Heart right ventricle (tissue), 16 donors: ENCODE results near the gene SLC35E1. TPM values are rescaled to one million over a fixed set of nuclear protein-coding genes. Genes with fewer than 3 reads are reported as not detected.
A peak's percentile ranks its signal among the peaks of the same experiment; 100 is the strongest.

Experiments used
- ATAC-seq, 8 donors: fragments of 200-7000 bp; cut with Tn5 transposase; one replicate each; pipeline ENCODE4 v1.9.1; 2020; ENCODE audit warnings: mild to moderate bottlenecking in 8 of 8, moderate library complexity in 8 of 8, moderate number of reproducible peaks in 1 of 8
- DNase-seq, 2 donors: peaks; one replicate each; pipeline ENCODE4 v3.0.0-alpha.2; 2020
- H3K27ac ChIP-seq, 10 donors: fragments of 200-600 bp; sonication (generic) in 2 of 10; one replicate each; pipeline versions ENCODE4 v1.5.0 to v1.8.0; 2020 to 2022; ENCODE audit warnings: mild to moderate bottlenecking in 3 of 10
- H3K27me3 ChIP-seq, 7 donors: fragments of 200-600 bp; one replicate each; pipeline ENCODE4 v1.8.0; 2021 to 2022; ENCODE audit warnings: mild to moderate bottlenecking in 2 of 7
- H3K36me3 ChIP-seq, 9 donors: fragments of 200-600 bp; sonication (generic) in 1 of 9; one replicate each; pipeline versions ENCODE4 v1.5.0 to v1.8.0; 2020 to 2022; ENCODE audit warnings: mild to moderate bottlenecking in 2 of 9
- H3K4me1 ChIP-seq, 9 donors: fragments of 200-600 bp; sonication (generic) in 1 of 9; one replicate each; pipeline versions ENCODE4 v1.5.0 to v1.8.0; 2020 to 2022; ENCODE audit warnings: mild to moderate bottlenecking in 4 of 9
- H3K4me3 ChIP-seq, 10 donors: fragments of 200-600 bp; sonication (generic) in 2 of 10; one replicate each; pipeline versions ENCODE4 v1.5.0 to v1.8.0; 2020 to 2022; ENCODE audit warnings: mild to moderate bottlenecking in 7 of 10, moderate library complexity in 2 of 10
- H3K9me3 ChIP-seq, 11 donors: fragments of 200-600 bp in 10 of 11; sonication (generic) in 2 of 11; one replicate each; pipeline versions ENCODE4 v1.5.0 to v1.8.0; 2013 to 2022; ENCODE audit warnings: mild to moderate bottlenecking in 2 of 11, control low read depth in 1 of 11, moderate library complexity in 1 of 11
- CTCF ChIP-seq, 9 donors: fragments of 200-600 bp; sonication (generic) in 2 of 9; IDR thresholded peaks; one replicate each; pipeline versions ENCODE4 v1.5.0 to v1.8.0; 2021 to 2022; ENCODE audit warnings: antibody characterized with exemption in 9 of 9, mild to moderate bottlenecking in 5 of 9, moderate library complexity in 1 of 9
- WGBS, 2 donors: extraction: QIAGEN DNeasy Blood & Tissue Kit; methylation state at CpG; one replicate each; pipeline ENCODE4 v1.1.7; 2013; ENCODE audit warnings: inconsistent platforms in 1 of 2; 5-methylcytosine and 5-hydroxymethylcytosine counted together
- intact Hi-C, 10 donors: fragments of 100-400 bp; cut with DNase I; formaldehyde crosslinking; loops; one replicate each; pipeline versions ENCODE4 v1.11.1 to v1.14.2; 2022
- polyA plus RNA-seq, 2 donors: library from polyadenylated mRNA; stranded (reverse); fragments of 200-250 nt; gene quantifications; one replicate each; pipeline ENCODE4 v1.2.3, GENCODE V29; 2013
- total RNA-seq, 10 donors: library from RNA; stranded (reverse); fragmentation: NEBNext Ultra II Directional in 3 of 10; extraction: Animal tissue kit (Norgen Biotek cat#: 25700) in 3 of 10; gene quantifications; one replicate each; pipeline versions ENCODE4 v1.2.1 to v1.2.4, GENCODE V29; 2021 to 2023
- donor health status: Arrhythmogenic right ventricular cardiomyopathy.
- donor health status: ischemic (EF 13 %, LVEDD 7.1; RV severe dilation, severe dysfunction).
- donor health status: healthy with polysubstance abuse.
- donor health status: DM: no; HTN: yes; CAD: no.
- donor health status: DM: no; HTN: no; CAD: no.
- donor health status: ischemic (EF 25% LVEDD 6.9; RV normal size, moderate dysfunction).
- donor health status: ischemic (EF 25% LVEDD 5.7; RV mildly dilated, moderate dysfunction).
- donor health status: healthy.
- donor health status: DM: yes; HTN: yes; CAD: no.
- donor health status: Ischemic cardiomyopathy.
- donor health status: ischemic (EF 35%, LVEDD 5.7; RV mildly dilated, moderate dysfunction).
- donor health status: nonischemic (EF 11% LVEDD 7.7; RV severe dilation, severe dysfunction).
- donor health status: DM: yes; HTN: yes; CAD: no.
- donor health status: PGD.
- donor health status: ischemic (EF 29% LVEDD 5.4; RV normal size, mild dysfunction).
- donor health status: nonischemic (EF 23%, LVEDD 6.1; RV moderate dilation, normal function).

The SLC35E1 gene
- total and polyA plus RNA-seq, 12 donors: 20.8 to 29.0 (median 23.6) TPM

GRCh38 chr19:16620018-16620417 lies 47.8 kb upstream of the SLC35E1 start:
- Histone ChIP-seq H3K27ac (peak overlapping the region in 1 of 10 donors; percentile 11), H3K9me3 (no peaks in the 10 kb centered on the region), H3K36me3 (peaks cover 0 to 23% (median 0%) of the 10 kb centered on the region in 9 donors), H3K4me3 (no peak overlapping the region), H3K27me3 (no peaks in the 10 kb centered on the region), H3K4me1 (peaks cover 11 to 90% (median 54%) of the 10 kb centered on the region in 9 donors)
- TF ChIP-seq CTCF (IDR thresholded peaks at IDR 0.05): no peak
- intact Hi-C loops: loop anchor here in 6 of 10 donors (5.0 to 10.0 kb wide), 2 partner anchors 45 to 48 kb away; partner anchors contain the start of gene SLC35E1 (in 6 of the 6)
- DNase-seq (no peak), ATAC-seq (no peak)
- 80 to 84% methylated on average over 5 of the region's 5 CpGs for WGBS, 2 donors

GRCh38 chr19:16619457-16619856 lies 47.2 kb upstream of the SLC35E1 start:
- Histone ChIP-seq H3K4me3 (no peak overlapping the region), H3K9me3 (no peaks in the 10 kb centered on the region), H3K27ac (no peak overlapping the region), H3K36me3 (peaks cover 0 to 18% (median 0%) of the 10 kb centered on the region in 9 donors), H3K27me3 (no peaks in the 10 kb centered on the region), H3K4me1 (peaks cover 11 to 85% (median 49%) of the 10 kb centered on the region in 9 donors)
- WGBS, 2 donors: 51 to 57% methylated on average over 7 of the region's 7 CpGs
- TF ChIP-seq CTCF (IDR thresholded peaks at IDR 0.05): no peak
- intact Hi-C loops: no loop called here
- ATAC-seq: peak; percentile 59 to 89 (median 74)
- DNase-seq: peak; percentile 32 to 60

GRCh38 chr19:16618248-16618647 lies 46.0 kb upstream of the SLC35E1 start:
- ATAC-seq (no peak), DNase-seq (no peak)
- no peak for TF ChIP-seq CTCF (IDR thresholded peaks at IDR 0.05)
- 93 to 96% methylated on average over 7 of the region's 7 CpGs for WGBS, 2 donors
- intact Hi-C loops: no loop called here
- H3K4me1 ChIP-seq: peaks cover 11 to 84% (median 42%) of the 10 kb centered on the region in 9 donors
- peaks cover 0 to 6% (median 0%) of the 10 kb centered on the region in 9 donors for H3K36me3 ChIP-seq
- no peaks in the 10 kb centered on the region for H3K27me3 ChIP-seq
- H3K9me3 ChIP-seq: no peaks in the 10 kb centered on the region
- H3K4me3 ChIP-seq: no peak overlapping the region
- H3K27ac ChIP-seq: no peak overlapping the region

GRCh38 chr19:16615808-16616207 lies 43.6 kb upstream of the SLC35E1 start:
- H3K4me1 ChIP-seq: peaks cover 14 to 84% (median 60%) of the 10 kb centered on the region in 9 donors
- no peak overlapping the region for H3K27ac ChIP-seq
- H3K36me3 ChIP-seq: no peaks in the 10 kb centered on the region
- no peak overlapping the region for H3K4me3 ChIP-seq
- no peak for TF ChIP-seq CTCF (IDR thresholded peaks at IDR 0.05)
- 44 to 52% methylated on average over 1 of the region's 1 CpG for WGBS, 2 donors
- DNase-seq (no peak), ATAC-seq (no peak)
- intact Hi-C loops: no loop called here
- H3K27me3 ChIP-seq: no peaks in the 10 kb centered on the region
- no peaks in the 10 kb centered on the region for H3K9me3 ChIP-seq
